Omental fat pad (tissue), 4 donors: ENCODE results near the gene IRF5. TPM values are rescaled to one million over a fixed set of nuclear protein-coding genes. Genes with fewer than 3 reads are reported as not detected.

Experiments used
- ATAC-seq: fragments of 150-250 bp; one replicate; pipeline ENCODE4 v1.9.1; 2016; ENCODE audit warnings: mild to moderate bottlenecking, moderate library complexity; ENCODE audit not compliant: low FRiP score
- DNase-seq: peaks from one replicate; pipeline ENCODE4 v3.0.0-alpha.2; 2019; ENCODE audit warnings: low spot score
- CTCF ChIP-seq, 3 donors: fragments of 450-650 bp; IDR thresholded peaks; one replicate each; pipeline ENCODE4 v1.5.1; 2016 to 2017; ENCODE audit warnings: antibody characterized with exemption in 3 of 3, mild to moderate bottlenecking in 3 of 3, moderate library complexity in 2 of 3
- total RNA-seq, 4 donors: library from RNA; depleted of rRNA; stranded (reverse); fragments of >200 nt; gene quantifications; one replicate each; pipeline ENCODE4 v1.1.0, GENCODE V29; 2016

IRF5 gene
- total RNA-seq, 4 donors from 2014 or later: 5.3 to 23.9 (median 18.8) TPM

- TF ChIP-seq CTCF (IDR thresholded peaks at IDR 0.05): no peak
- DNase-seq: no peak
- ATAC-seq: no peak
These were observed 38.3 kb upstream of the IRF5 start for GRCh38 chr7:128899392-128899791.

GRCh38 chr7:128900237-128900636, 37.5 kb upstream of the IRF5 start:
- ATAC-seq (no peak), DNase-seq (no peak)
- no peak for TF ChIP-seq CTCF (IDR thresholded peaks at IDR 0.05)

- DNase-seq: no peak
- no peak for ATAC-seq
- TF ChIP-seq CTCF (IDR thresholded peaks at IDR 0.05): no peak
These were observed 34.8 kb upstream of the IRF5 start for GRCh38 chr7:128902761-128903585.

- no peak for TF ChIP-seq CTCF (IDR thresholded peaks at IDR 0.05)
- DNase-seq (no peak), ATAC-seq (peak; percentile 17)
These were observed 33.9 kb upstream of the IRF5 start for GRCh38 chr7:128903621-128904361.

GRCh38 chr7:128904381-128905197, 33.1 kb upstream of the IRF5 start:
- no peak for TF ChIP-seq CTCF (IDR thresholded peaks at IDR 0.05)
- ATAC-seq (no peak), DNase-seq (no peak)

GRCh38 chr7:128906001-128906765, 31.5 kb upstream of the IRF5 start:
- no peak for ATAC-seq
- peak; percentile 5 for DNase-seq
- TF ChIP-seq CTCF (IDR thresholded peaks at IDR 0.05): no peak
